Sigmoid colon (tissue), 4 donors: ENCODE data around the gene SET.
"Not testable (repeated sequence)": the region's sequence is repeated elsewhere in the genome, so short reads cannot be mapped to it uniquely, and the experiment has no call there.

Source experiments
- EP300 ChIP-seq, 4 donors: sonication (generic); formaldehyde crosslinking; IDR thresholded peaks; one replicate each; pipeline ENCODE4 v1.6.1; 2017; ENCODE audit warnings: antibody characterized with exemption in 4 of 4
- POLR2A ChIP-seq, 2 donors: fragments of 450-650 bp; IDR thresholded peaks; one replicate each; pipeline ENCODE4 v1.6.1; 2016; ENCODE audit warnings: antibody characterized with exemption in 2 of 2, mild to moderate bottlenecking in 2 of 2, moderate library complexity in 2 of 2
- POLR2AphosphoS5 ChIP-seq, 4 donors: sonication (generic); formaldehyde crosslinking; IDR thresholded peaks; one replicate each; pipeline ENCODE4 v1.6.1; 2017; ENCODE audit warnings: antibody characterized with exemption in 4 of 4
- TF ChIP-seq, protein P1 (sequence below), 4 experiments: fragments of 450-650 bp in 3 of 4; fragments of 200-600 bp in 1 of 4; IDR thresholded peaks; one replicate each; pipeline ENCODE4 v1.5.1; 2016 to 2019; ENCODE audit warnings: antibody characterized with exemption in 4 of 4, mild to moderate bottlenecking in 3 of 4, moderate library complexity in 2 of 4

- TF ChIP-seq POLR2AphosphoS5, POLR2A, EP300 (IDR thresholded peaks at IDR 0.05): not testable (repeated sequence)
- TF ChIP-seq, protein P1, sequence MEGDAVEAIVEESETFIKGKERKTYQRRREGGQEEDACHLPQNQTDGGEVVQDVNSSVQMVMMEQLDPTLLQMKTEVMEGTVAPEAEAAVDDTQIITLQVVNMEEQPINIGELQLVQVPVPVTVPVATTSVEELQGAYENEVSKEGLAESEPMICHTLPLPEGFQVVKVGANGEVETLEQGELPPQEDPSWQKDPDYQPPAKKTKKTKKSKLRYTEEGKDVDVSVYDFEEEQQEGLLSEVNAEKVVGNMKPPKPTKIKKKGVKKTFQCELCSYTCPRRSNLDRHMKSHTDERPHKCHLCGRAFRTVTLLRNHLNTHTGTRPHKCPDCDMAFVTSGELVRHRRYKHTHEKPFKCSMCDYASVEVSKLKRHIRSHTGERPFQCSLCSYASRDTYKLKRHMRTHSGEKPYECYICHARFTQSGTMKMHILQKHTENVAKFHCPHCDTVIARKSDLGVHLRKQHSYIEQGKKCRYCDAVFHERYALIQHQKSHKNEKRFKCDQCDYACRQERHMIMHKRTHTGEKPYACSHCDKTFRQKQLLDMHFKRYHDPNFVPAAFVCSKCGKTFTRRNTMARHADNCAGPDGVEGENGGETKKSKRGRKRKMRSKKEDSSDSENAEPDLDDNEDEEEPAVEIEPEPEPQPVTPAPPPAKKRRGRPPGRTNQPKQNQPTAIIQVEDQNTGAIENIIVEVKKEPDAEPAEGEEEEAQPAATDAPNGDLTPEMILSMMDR (IDR thresholded peaks at IDR 0.05), result not testable (repeated sequence)
Measured at GRCh38 chr9:128648206-128648605, 40.8 kb upstream of the SET start.
